Osteoblast (primary cell): ENCODE results near the gene ENAH. TPM values are rescaled to one million over a fixed set of nuclear protein-coding genes. Genes with fewer than 3 reads are reported as not detected.

Source experiments
- DNase-seq: peaks from one replicate; pipeline ENCODE4 v3.0.0; 2011; ENCODE audit warnings: low spot score, mixed read lengths; ENCODE audit not compliant: insufficient read length; ENCODE audit errors: missing footprints
- H2AFZ ChIP-seq: 2 replicates; pipeline ENCODE4 v1.6.0; 2011; ENCODE audit warnings: mild to moderate bottlenecking, low read length
- H3K27ac ChIP-seq: 2 replicates; pipeline ENCODE4 v1.5.1; 2011; ENCODE audit warnings: mild to moderate bottlenecking, low read depth, low read length, moderate library complexity
- H3K27me3 ChIP-seq: 2 replicates; pipeline ENCODE4 v1.6.0; 2012; ENCODE audit warnings: mild to moderate bottlenecking, control low read depth, inconsistent platforms, low read length, moderate library complexity; ENCODE audit not compliant: insufficient read depth
- H3K36me3 ChIP-seq: 2 replicates; pipeline ENCODE4 v1.5.1; 2011; ENCODE audit warnings: mild to moderate bottlenecking, low read length, control low read depth, moderate library complexity; ENCODE audit not compliant: insufficient read depth
- H3K4me1 ChIP-seq: 2 replicates; pipeline ENCODE4 v1.5.1; 2011; ENCODE audit warnings: mild to moderate bottlenecking, low read length, control low read depth, moderate library complexity; ENCODE audit not compliant: insufficient read depth
- H3K4me2 ChIP-seq: 2 replicates; pipeline ENCODE4 v1.6.0; 2011; ENCODE audit warnings: mild to moderate bottlenecking, low read length; ENCODE audit not compliant: insufficient read depth
- H3K4me3 ChIP-seq: fragments of 200-600 bp; sonication (generic); 3 replicates; pipeline ENCODE4 v1.5.1; 2012; ENCODE audit warnings: mild to moderate bottlenecking, low read length, inconsistent platforms; ENCODE audit not compliant: insufficient read depth
- H3K79me2 ChIP-seq: 2 replicates; pipeline ENCODE4 v1.6.0; 2012; ENCODE audit warnings: mild to moderate bottlenecking, low read length, control low read depth, inconsistent platforms; ENCODE audit not compliant: insufficient read depth
- H3K9me3 ChIP-seq: 2 replicates; pipeline ENCODE4 v1.5.1; 2011; ENCODE audit warnings: low read depth, low read length, control low read depth
- H4K20me1 ChIP-seq: 2 replicates; pipeline ENCODE4 v1.6.0; 2012; ENCODE audit warnings: mild to moderate bottlenecking, low read length, control low read depth; ENCODE audit not compliant: insufficient read depth
- total RNA-seq: library from RNA; depleted of rRNA; stranded (reverse); fragments of >200 nt; gene quantifications from 2 replicates; pipeline ENCODE4 v1.2.3, GENCODE V29; 2012
- TF ChIP-seq, protein P1 (sequence below): IDR thresholded peaks from 2 replicates; pipeline ENCODE4 v1.5.1; 2011; ENCODE audit warnings: mild to moderate bottlenecking, low read depth, low read length, moderate library complexity; ENCODE audit errors: extremely low read depth

The ENAH gene
- total RNA-seq, 1 donor, result 453 TPM

- Histone ChIP-seq H3K4me2 (no peak overlapping the region), H3K4me1 (peaks cover 36% of the 10 kb centered on the region), H4K20me1 (peaks cover 89% of the 10 kb centered on the region), H3K79me2 (peaks cover 98% of the 10 kb centered on the region), H3K27ac (no peak overlapping the region), H2AFZ (no peak overlapping the region), H3K4me3 (no peak overlapping the region), H3K27me3 (no peaks in the 10 kb centered on the region), H3K9me3 (no peaks in the 10 kb centered on the region), H3K36me3 (no peaks in the 10 kb centered on the region)
- no peak for DNase-seq
- TF ChIP-seq, protein P1, sequence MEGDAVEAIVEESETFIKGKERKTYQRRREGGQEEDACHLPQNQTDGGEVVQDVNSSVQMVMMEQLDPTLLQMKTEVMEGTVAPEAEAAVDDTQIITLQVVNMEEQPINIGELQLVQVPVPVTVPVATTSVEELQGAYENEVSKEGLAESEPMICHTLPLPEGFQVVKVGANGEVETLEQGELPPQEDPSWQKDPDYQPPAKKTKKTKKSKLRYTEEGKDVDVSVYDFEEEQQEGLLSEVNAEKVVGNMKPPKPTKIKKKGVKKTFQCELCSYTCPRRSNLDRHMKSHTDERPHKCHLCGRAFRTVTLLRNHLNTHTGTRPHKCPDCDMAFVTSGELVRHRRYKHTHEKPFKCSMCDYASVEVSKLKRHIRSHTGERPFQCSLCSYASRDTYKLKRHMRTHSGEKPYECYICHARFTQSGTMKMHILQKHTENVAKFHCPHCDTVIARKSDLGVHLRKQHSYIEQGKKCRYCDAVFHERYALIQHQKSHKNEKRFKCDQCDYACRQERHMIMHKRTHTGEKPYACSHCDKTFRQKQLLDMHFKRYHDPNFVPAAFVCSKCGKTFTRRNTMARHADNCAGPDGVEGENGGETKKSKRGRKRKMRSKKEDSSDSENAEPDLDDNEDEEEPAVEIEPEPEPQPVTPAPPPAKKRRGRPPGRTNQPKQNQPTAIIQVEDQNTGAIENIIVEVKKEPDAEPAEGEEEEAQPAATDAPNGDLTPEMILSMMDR, result no peak
Measured at GRCh38 chr1:225601902-225602589, 50.9 kb downstream of the ENAH start.

GRCh38 chr1:225598847-225599246 lies 54.1 kb downstream of the ENAH start:
- Histone ChIP-seq H2AFZ (no peak overlapping the region), H4K20me1 (peaks cover 87% of the 10 kb centered on the region), H3K4me1 (peaks cover 29% of the 10 kb centered on the region), H3K27me3 (no peaks in the 10 kb centered on the region), H3K4me3 (no peak overlapping the region), H3K79me2 (peaks cover 98% of the 10 kb centered on the region), H3K4me2 (no peak overlapping the region), H3K36me3 (peaks cover 6% of the 10 kb centered on the region), H3K27ac (no peak overlapping the region), H3K9me3 (no peaks in the 10 kb centered on the region)
- TF ChIP-seq, protein P1, result no peak
- DNase-seq, result no peak

DNA sequence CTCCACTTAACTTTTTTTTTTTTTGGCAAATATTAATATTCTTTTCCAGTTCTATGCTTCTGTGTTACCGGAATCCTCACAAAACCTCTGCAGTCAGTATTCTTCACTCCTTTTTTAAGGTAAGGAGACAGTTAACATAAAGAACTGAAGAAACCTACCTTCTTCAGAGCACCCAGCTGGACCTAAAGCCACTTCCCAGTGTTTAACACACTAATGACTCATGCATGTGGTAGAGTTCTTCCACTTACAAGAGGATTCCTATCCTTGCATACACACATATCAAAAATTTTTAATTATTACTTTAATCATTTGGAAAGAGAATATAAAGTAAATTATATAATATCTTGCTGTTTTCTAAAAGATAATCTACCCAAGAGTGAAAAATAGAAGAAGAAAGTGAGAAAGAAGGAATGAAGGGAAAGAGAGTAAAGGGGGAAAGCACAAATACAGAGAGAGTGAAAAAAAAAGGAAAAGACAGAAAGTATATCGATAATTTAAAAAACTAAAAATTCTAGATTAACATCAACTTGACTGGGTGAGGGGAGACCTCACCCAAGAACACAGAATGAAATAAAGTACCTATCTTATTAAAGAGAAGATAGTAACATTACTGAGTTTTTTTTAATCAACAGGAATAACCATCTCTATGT lies 54.9 kb downstream of the ENAH start:
- H3K9me3 ChIP-seq, result no peaks in the 10 kb centered on the region
- TF ChIP-seq, protein P1, result no peak
- H3K4me2 ChIP-seq, result no peak overlapping the region
- H4K20me1 ChIP-seq, result peaks cover 80% of the 10 kb centered on the region
- DNase-seq, result peak; percentile 83
- peaks cover 99% of the 10 kb centered on the region for H3K79me2 ChIP-seq
- no peaks in the 10 kb centered on the region for H3K27me3 ChIP-seq
- H3K36me3 ChIP-seq, result peaks cover 6% of the 10 kb centered on the region
- H2AFZ ChIP-seq, result no peak overlapping the region
- peaks cover 21% of the 10 kb centered on the region for H3K4me1 ChIP-seq
- H3K4me3 ChIP-seq, result no peak overlapping the region
- H3K27ac ChIP-seq, result no peak overlapping the region

DNA sequence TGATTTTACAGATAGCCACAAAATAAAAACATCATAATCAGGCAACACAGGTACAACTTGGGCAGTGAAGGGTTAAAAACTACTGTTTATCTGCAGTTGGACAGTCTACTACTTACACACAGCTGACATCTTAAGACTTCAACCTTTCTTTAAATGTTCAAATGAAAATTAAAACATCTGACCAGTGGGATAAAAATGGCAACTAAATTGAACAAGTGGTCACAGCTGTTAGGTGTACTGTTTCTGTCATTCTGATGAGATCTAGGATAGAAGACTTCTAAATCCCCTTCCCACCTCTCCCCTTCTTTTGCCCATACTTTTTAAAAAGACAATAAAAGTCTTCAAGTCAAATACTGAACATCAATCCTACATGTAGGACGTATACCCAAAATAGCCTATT lies 56.2 kb downstream of the ENAH start:
- H3K27ac ChIP-seq, result no peak overlapping the region
- H4K20me1 ChIP-seq, result peaks cover 78% of the 10 kb centered on the region
- TF ChIP-seq, protein P1, result no peak
- peaks cover 99% of the 10 kb centered on the region for H3K79me2 ChIP-seq
- H3K27me3 ChIP-seq, result no peaks in the 10 kb centered on the region
- no peaks in the 10 kb centered on the region for H3K9me3 ChIP-seq
- H2AFZ ChIP-seq, result no peak overlapping the region
- no peak overlapping the region for H3K4me3 ChIP-seq
- H3K36me3 ChIP-seq, result peaks cover 6% of the 10 kb centered on the region
- H3K4me2 ChIP-seq, result no peak overlapping the region
- DNase-seq, result no peak
- peaks cover 14% of the 10 kb centered on the region for H3K4me1 ChIP-seq
